ENCODE results near the gene NCKAP5.

NCKAP5 gene

GRCh38 chr2:133589456-133589855 lies 21.2 kb upstream of the NCKAP5 start:
- DNase-seq (ENCODE audit: low read depth), result no peak
- H3K4me3 ChIP-seq (ENCODE audit: low read depth, low read length), result no peak overlapping the region
- TF ChIP-seq MAX (IDR thresholded peaks at IDR 0.05; ENCODE audit: low read depth, low read length), result no peak
- TF ChIP-seq MYC (IDR thresholded peaks at IDR 0.05; ENCODE audit: low read depth, low read length), result no peak
- TF ChIP-seq CTCF (IDR thresholded peaks at IDR 0.05; ENCODE audit: low read depth, low read length), result no peak

GRCh38 chr2:133588144-133588543 lies 19.9 kb upstream of the NCKAP5 start:
- TF ChIP-seq MAX (IDR thresholded peaks at IDR 0.05; ENCODE audit: low read depth, low read length), result no peak
- no peak for TF ChIP-seq CTCF (IDR thresholded peaks at IDR 0.05; ENCODE audit: low read depth, low read length)
- TF ChIP-seq POLR2A (IDR thresholded peaks at IDR 0.05; ENCODE audit: extremely low read depth, insufficient read length), result no peak
- TF ChIP-seq MYC (IDR thresholded peaks at IDR 0.05; ENCODE audit: low read depth, low read length), result no peak
- DNase-seq (ENCODE audit: low read depth), result no peak

GRCh38 chr2:133586978-133587377 lies 18.7 kb upstream of the NCKAP5 start:
- H3K4me3 ChIP-seq (ENCODE audit: low read depth, low read length), result no peak overlapping the region
- DNase-seq (ENCODE audit: low read depth), result no peak
- TF ChIP-seq CTCF (IDR thresholded peaks at IDR 0.05; ENCODE audit: low read depth, low read length) (no peak), POLR2A (IDR thresholded peaks at IDR 0.05; ENCODE audit: extremely low read depth, insufficient read length) (no peak), MYC (IDR thresholded peaks at IDR 0.05; ENCODE audit: low read depth, low read length) (no peak), MAX (IDR thresholded peaks at IDR 0.05; ENCODE audit: low read depth, low read length) (no peak)

More at GRCh38 chr2:133588144-133588543, 19.9 kb upstream of the NCKAP5 start:
- no peak overlapping the region for H3K4me3 ChIP-seq (ENCODE audit: low read depth, low read length)

GRCh38 chr2:133581010-133581760 lies 12.9 kb upstream of the NCKAP5 start:
- no peak overlapping the region for H3K4me3 ChIP-seq (ENCODE audit: low read depth, low read length)
- no peak for DNase-seq (ENCODE audit: low read depth)
- TF ChIP-seq MYC (IDR thresholded peaks at IDR 0.05; ENCODE audit: low read depth, low read length) (no peak), MAX (IDR thresholded peaks at IDR 0.05; ENCODE audit: low read depth, low read length) (no peak), CTCF (IDR thresholded peaks at IDR 0.05; ENCODE audit: low read depth, low read length) (no peak), POLR2A (IDR thresholded peaks at IDR 0.05; ENCODE audit: extremely low read depth, insufficient read length) (no peak)

GRCh38 chr2:133579274-133579673 lies 11.0 kb upstream of the NCKAP5 start:
- TF ChIP-seq MAX (IDR thresholded peaks at IDR 0.05; ENCODE audit: low read depth, low read length) (no peak), CTCF (IDR thresholded peaks at IDR 0.05; ENCODE audit: low read depth, low read length) (no peak), MYC (IDR thresholded peaks at IDR 0.05; ENCODE audit: low read depth, low read length) (no peak), POLR2A (IDR thresholded peaks at IDR 0.05; ENCODE audit: extremely low read depth, insufficient read length) (no peak)
- DNase-seq (ENCODE audit: low read depth), result no peak

More at GRCh38 chr2:133579274-133579673, 11.0 kb upstream of the NCKAP5 start:
- no peak overlapping the region for H3K4me3 ChIP-seq (ENCODE audit: low read depth, low read length)

Data from NB4 (cell line).